ENCODE results near the gene TMEM82.
A peak's percentile ranks its signal among the peaks of the same experiment; 100 is the strongest.

Gene TMEM82

GRCh38 chr1:15708486-15709137, 33.7 kb upstream of the TMEM82 start:
- no peak for DNase-seq (ENCODE audit: extremely low read depth, low read depth)
- no peak for TF ChIP-seq CTCF (IDR thresholded peaks at IDR 0.05; ENCODE audit: low read depth, low read length)

GRCh38 chr1:15709226-15709625, 33.1 kb upstream of the TMEM82 start:
- no peak for TF ChIP-seq CTCF (IDR thresholded peaks at IDR 0.05; ENCODE audit: low read depth, low read length)
- DNase-seq (ENCODE audit: extremely low read depth, low read depth) = no peak

GRCh38 chr1:15712168-15712567, 30.1 kb upstream of the TMEM82 start:
- no peak for DNase-seq (ENCODE audit: extremely low read depth, low read depth)
- no peak for TF ChIP-seq CTCF (IDR thresholded peaks at IDR 0.05; ENCODE audit: low read depth, low read length)

GRCh38 chr1:15714406-15715136, 27.7 kb upstream of the TMEM82 start:
- no peak for TF ChIP-seq CTCF (IDR thresholded peaks at IDR 0.05; ENCODE audit: low read depth, low read length)
- DNase-seq (ENCODE audit: extremely low read depth, low read depth) = peak; percentile 7

GRCh38 chr1:15717418-15718125, 24.7 kb upstream of the TMEM82 start:
- TF ChIP-seq CTCF (IDR thresholded peaks at IDR 0.05; ENCODE audit: low read depth, low read length) = no peak
- DNase-seq (ENCODE audit: extremely low read depth, low read depth) = no peak

GRCh38 chr1:15718199-15718601, 24.1 kb upstream of the TMEM82 start:
- no peak for DNase-seq (ENCODE audit: extremely low read depth, low read depth)
- no peak for TF ChIP-seq CTCF (IDR thresholded peaks at IDR 0.05; ENCODE audit: low read depth, low read length)

Measured in AG09319 (cell line).